Omental fat pad (tissue), 4 donors: ENCODE measurements around the gene CCDC88B. TPM values are rescaled to one million over a fixed set of nuclear protein-coding genes. Genes with fewer than 3 reads are reported as not detected.

Experiments used
- ATAC-seq: fragments of 150-250 bp; one replicate; pipeline ENCODE4 v1.9.1; 2016; ENCODE audit warnings: mild to moderate bottlenecking, moderate library complexity; ENCODE audit not compliant: low FRiP score
- DNase-seq: peaks from one replicate; pipeline ENCODE4 v3.0.0-alpha.2; 2019; ENCODE audit warnings: low spot score
- CTCF ChIP-seq, 3 donors: fragments of 450-650 bp; IDR thresholded peaks; one replicate each; pipeline ENCODE4 v1.5.1; 2016 to 2017; ENCODE audit warnings: antibody characterized with exemption in 3 of 3, mild to moderate bottlenecking in 3 of 3, moderate library complexity in 2 of 3
- small RNA-seq: library from RNA; depleted of rRNA; stranded (forward); fragments of <200 nt; gene quantifications from one replicate; pipeline ENCODE3, GENCODE V24; 2016
- total RNA-seq, 4 donors: library from RNA; depleted of rRNA; stranded (reverse); fragments of >200 nt; gene quantifications; one replicate each; pipeline ENCODE4 v1.1.0, GENCODE V29; 2016

CCDC88B gene
- total RNA-seq, 4 donors from 2014 or later: 6.2 to 24.1 (median 10.3) TPM

DNA sequence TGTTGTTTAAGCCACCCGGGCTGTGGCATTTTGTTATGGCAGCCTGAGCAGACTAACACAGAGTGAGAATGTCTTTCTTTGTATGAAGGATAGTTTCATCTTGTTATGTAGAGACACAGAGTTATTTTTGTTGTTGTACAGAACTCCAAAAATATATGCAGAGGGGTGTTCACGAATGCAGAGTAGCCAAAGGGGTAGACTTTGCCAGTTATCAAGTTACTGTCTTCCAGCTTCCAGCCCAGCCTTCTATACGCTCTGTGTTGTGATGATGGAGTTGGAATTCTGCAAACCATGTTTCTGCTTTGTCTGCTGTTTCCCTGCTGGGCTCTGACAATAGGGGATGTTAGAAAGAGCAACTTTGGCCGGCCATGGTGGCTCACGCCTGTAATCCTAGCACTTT, 63.1 kb downstream of the CCDC88B start:
- DNase-seq (no peak), ATAC-seq (no peak)
- no peak for TF ChIP-seq CTCF (IDR thresholded peaks at IDR 0.05)

- TF ChIP-seq CTCF (IDR thresholded peaks at IDR 0.05): no peak
- ATAC-seq: no peak
- no peak for DNase-seq
Measured at GRCh38 chr11:64406221-64406946, 66.4 kb downstream of the CCDC88B start.

Small RNA genes within 50 kb of the gene (small RNA-seq; reads per million reads assigned to genes)
- gene MIR1237 (0.52 reads per million), gene MIR7155 (0.64 reads per million), gene RF00019 (not detected)

Other genes starting within 250 kb of the CCDC88B start
- gene MACROD1, start 174.1 kb upstream of the CCDC88B start, total RNA-seq: 10 to 100 TPM; 13.8 to 40.9 (median 26.2) TPM
- 100 to 1,000 TPM in 2 of 4 donors, 10 to 100 TPM in 2; 73.0 to 174 (median 135) TPM for gene STIP1, start 154.0 kb upstream of the CCDC88B start, total RNA-seq
- gene FERMT3, start 133.5 kb upstream of the CCDC88B start, total RNA-seq: 100 to 1,000 TPM in 1 of 4 donors, 10 to 100 TPM in 3; 35.0 to 101 (median 45.6) TPM
- 10 to 100 TPM; 26.3 to 56.6 (median 37.3) TPM for gene TRPT1, start 114.0 kb upstream of the CCDC88B start, total RNA-seq
- gene NUDT22, start 113.9 kb upstream of the CCDC88B start, total RNA-seq: 10 to 100 TPM; 22.8 to 47.8 (median 38.0) TPM
- gene DNAJC4, start 109.7 kb upstream of the CCDC88B start, total RNA-seq: 10 to 100 TPM; 19.2 to 25.8 (median 21.6) TPM
- 100 to 1,000 TPM in 3 of 4 donors, 10 to 100 TPM in 1; 89.2 to 172 (median 149) TPM for gene VEGFB, start 105.6 kb upstream of the CCDC88B start, total RNA-seq
- 10 to 100 TPM; 41.8 to 78.5 (median 49.5) TPM for gene FKBP2, start 99.1 kb upstream of the CCDC88B start, total RNA-seq
- gene PPP1R14B, start 93.3 kb upstream of the CCDC88B start, total RNA-seq: 100 to 1,000 TPM in 1 of 4 donors, 10 to 100 TPM in 3; 95.0 to 140 (median 97.9) TPM
- gene PLCB3, start 88.7 kb upstream of the CCDC88B start, total RNA-seq: 10 to 100 TPM; 14.7 to 26.5 (median 19.7) TPM
- 10 to 100 TPM; 47.9 to 89.7 (median 78.8) TPM for gene BAD, start 55.5 kb upstream of the CCDC88B start, total RNA-seq
- gene GPR137, start 54.4 kb upstream of the CCDC88B start, total RNA-seq: 10 to 100 TPM in 3 of 4 donors, 1 to 10 TPM in 1; 8.2 to 20.6 (median 12.7) TPM
- not detected for gene KCNK4, start 48.9 kb upstream of the CCDC88B start, total RNA-seq
- gene CATSPERZ, start 39.8 kb upstream of the CCDC88B start, total RNA-seq: not detected
- gene ESRRA, start 34.7 kb upstream of the CCDC88B start, total RNA-seq: 10 to 100 TPM; 32.1 to 50.8 (median 44.6) TPM
- gene TRMT112, start 22.6 kb upstream of the CCDC88B start, total RNA-seq: 100 to 1,000 TPM; 180 to 263 (median 215) TPM
- 100 to 1,000 TPM; 174 to 263 (median 238) TPM for gene PRDX5, start 22.1 kb upstream of the CCDC88B start, total RNA-seq
- gene RPS6KA4, start 19.0 kb downstream of the CCDC88B start, total RNA-seq: 10 to 100 TPM; 15.7 to 64.2 (median 28.1) TPM
- gene SLC22A11, start 215.7 kb downstream of the CCDC88B start, total RNA-seq: not detected